KBM-7 (cell line): ENCODE results near the gene ZYG11A.
"Not testable (repeated sequence)": the region's sequence is repeated elsewhere in the genome, so short reads cannot be mapped to it uniquely, and the experiment has no call there.

Experiments used
- DNase-seq: peaks from one replicate; pipeline ENCODE4 v3.0.0-alpha.2; 2015
- in situ Hi-C: fragments of 300-500 bp; cut with MboI; formaldehyde crosslinking; loops from 2 replicates; pipeline ENCODE4 v1.14.3; 2020; ENCODE audit warnings: low sequenced_read_pairs, low pct_unique_long_range_greater_than_20kb, mixed read lengths

Gene ZYG11A

GRCh38 chr1:52842643-52843310 is at the start of gene ZYG11A:
Gene ZYG11A (plus strand): TSS chr1:52842760. CDS start chr1:52842884, 124 bp downstream.
- in situ Hi-C loops = no loop called here
- DNase-seq = peak; percentile 84

GRCh38 chr1:52793717-52794116 is 48.8 kb upstream of the ZYG11A start:
- DNase-seq, in situ Hi-C loops: not testable (repeated sequence)

GRCh38 chr1:52795464-52795863 is 47.1 kb upstream of the ZYG11A start:
- DNase-seq = peak; percentile 43
- in situ Hi-C loops = no loop called here

GRCh38 chr1:52798331-52798730 is 44.2 kb upstream of the ZYG11A start:
- in situ Hi-C loops = no loop called here
- DNase-seq = no peak

GRCh38 chr1:52801011-52801410 is 41.5 kb upstream of the ZYG11A start:
- in situ Hi-C loops = no loop called here
- no peak for DNase-seq

- DNase-seq, in situ Hi-C loops: not testable (repeated sequence)
Measured at GRCh38 chr1:52804083-52804482, 38.5 kb upstream of the ZYG11A start.

GRCh38 chr1:52814465-52814864 is 28.1 kb upstream of the ZYG11A start:
- DNase-seq = no peak

GRCh38 chr1:52820830-52821229 is 21.7 kb upstream of the ZYG11A start:
- in situ Hi-C loops, DNase-seq: not testable (repeated sequence)

More at GRCh38 chr1:52814465-52814864, 28.1 kb upstream of the ZYG11A start:
- in situ Hi-C loops = no loop called here

GRCh38 chr1:52825868-52826267 is 16.7 kb upstream of the ZYG11A start:
- DNase-seq = peak; percentile 25
- in situ Hi-C loops = no loop called here

- in situ Hi-C loops = no loop called here
- DNase-seq = no peak
Measured at GRCh38 chr1:52834798-52835197, 7.8 kb upstream of the ZYG11A start.

- in situ Hi-C loops = no loop called here
Measured at GRCh38 chr1:52836035-52836434, 6.5 kb upstream of the ZYG11A start.

GRCh38 chr1:52839175-52839574 is 3.4 kb upstream of the ZYG11A start:
- DNase-seq, in situ Hi-C loops: not testable (repeated sequence)

More at GRCh38 chr1:52836035-52836434, 6.5 kb upstream of the ZYG11A start:
- DNase-seq = no peak

- in situ Hi-C loops, DNase-seq: not testable (repeated sequence)
Measured at GRCh38 chr1:52845119-52845518, 2.6 kb downstream of the ZYG11A start.

GRCh38 chr1:52848423-52848822 is 5.9 kb downstream of the ZYG11A start:
- no peak for DNase-seq
- in situ Hi-C loops = no loop called here

GRCh38 chr1:52850951-52851350 is 8.4 kb downstream of the ZYG11A start:
- in situ Hi-C loops = no loop called here
- no peak for DNase-seq

GRCh38 chr1:52852854-52853253 is 10.3 kb downstream of the ZYG11A start:
- in situ Hi-C loops = no loop called here
- DNase-seq = no peak

- in situ Hi-C loops = no loop called here
- DNase-seq = no peak
Measured at GRCh38 chr1:52855584-52855983, 13.0 kb downstream of the ZYG11A start.

- in situ Hi-C loops = no loop called here
- no peak for DNase-seq
Measured at GRCh38 chr1:52856026-52856425, 13.5 kb downstream of the ZYG11A start.

- no peak for DNase-seq
- in situ Hi-C loops = no loop called here
Measured at GRCh38 chr1:52857443-52857842, 14.9 kb downstream of the ZYG11A start.

GRCh38 chr1:52862666-52863458 is 20.3 kb downstream of the ZYG11A start:
- in situ Hi-C loops = no loop called here
- no peak for DNase-seq
